AG04450 (cell line): ENCODE data around the gene SAMD11. TPM values are rescaled to one million over a fixed set of nuclear protein-coding genes. Genes with fewer than 3 reads are reported as not detected.
A peak's percentile ranks its signal among the peaks of the same experiment; 100 is the strongest.

Experiments used
- CTCF ChIA-PET: fragments of 300-600, 350-600 bp; formaldehyde crosslinking; extraction: SDS; loops from one replicate; lab custom pipeline; 2022; ENCODE audit warnings: antibody characterized with exemption, inconsistent platforms; lab: Charles Lee
- POLR2A ChIA-PET: fragments of 350-600 bp; formaldehyde crosslinking; extraction: SDS; loops from one replicate; lab custom pipeline; 2021; ENCODE audit warnings: antibody characterized with exemption, inconsistent platforms; lab: Yijun Ruan, JAX
- DNase-seq: peaks from one replicate; pipeline ENCODE4 v3.0.0-alpha.2; 2011; ENCODE audit warnings: low read depth, low spot score
- H3K27ac ChIP-seq: one replicate; pipeline ENCODE4 v1.5.1; 2012; ENCODE audit warnings: low read depth, low read length, control low read depth
- H3K27me3 ChIP-seq: one replicate; pipeline ENCODE4 v1.6.0; 2012; ENCODE audit warnings: low read length; ENCODE audit not compliant: control insufficient read depth, insufficient read depth
- H3K4me3 ChIP-seq: 2 replicates; pipeline ENCODE4 v1.5.1; 2011; ENCODE audit warnings: mild to moderate bottlenecking, low read depth, low read length, control low read depth
- H3K9me3 ChIP-seq: 2 replicates; pipeline ENCODE4 v1.5.1; 2012; ENCODE audit warnings: low read length; ENCODE audit not compliant: control insufficient read depth, insufficient read depth
- CTCF ChIP-seq: IDR thresholded peaks from 2 replicates; pipeline ENCODE4 v1.5.1; 2011; ENCODE audit warnings: low read depth, low read length, control low read depth, inconsistent platforms
- polyA plus RNA-seq: library from polyadenylated mRNA; depleted of rRNA; stranded (reverse); fragments of >200 nt; gene quantifications from 2 replicates; pipeline ENCODE4 v1.2.3, GENCODE V29; 2011

SAMD11 gene
- polyA plus RNA-seq, 1 experiment, result 1.6 TPM

GRCh38 chr1:912740-913301 is 10.9 kb upstream of the SAMD11 start:
- no peak overlapping the region for H3K4me3 ChIP-seq
- no peaks in the 10 kb centered on the region; the same call in 1 of the 2 replicates for H3K9me3 ChIP-seq
- ChIA-PET CTCF (no interaction called here), POLR2A (no interaction called here)
- no peak for DNase-seq
- peak; percentile 18; the same call in 1 of the 2 replicates for TF ChIP-seq CTCF
- H3K27me3 ChIP-seq, result peaks cover 2% of the 10 kb centered on the region
- no peak overlapping the region for H3K27ac ChIP-seq

GRCh38 chr1:913491-914130 is 10.1 kb upstream of the SAMD11 start:
- Histone ChIP-seq H3K27me3 (peaks cover 2% of the 10 kb centered on the region), H3K9me3 (no peaks in the 10 kb centered on the region; the same call in 1 of the 2 replicates), H3K27ac (no peak overlapping the region), H3K4me3 (no peak overlapping the region)
- POLR2A ChIA-PET, result no interaction called here
- TF ChIP-seq CTCF, result no peak
- CTCF ChIA-PET, result no interaction called here
- DNase-seq, result no peak

- Histone ChIP-seq H3K27me3 (peaks cover 2% of the 10 kb centered on the region), H3K9me3 (no peaks in the 10 kb centered on the region; the same call in 1 of the 2 replicates), H3K4me3 (no peak overlapping the region), H3K27ac (no peak overlapping the region)
- DNase-seq, result no peak
- ChIA-PET CTCF (interaction anchor here (1.1 kb wide), 1 partner anchor 9 kb away, joined by 4 read pairs; no protein-coding TSS in a partner anchor), POLR2A (interaction anchor here (0.7 kb wide), 1 partner anchor 237 kb away, joined by 3 read pairs; no protein-coding TSS in a partner anchor)
- no peak for TF ChIP-seq CTCF
These were observed 9.4 kb upstream of the SAMD11 start for GRCh38 chr1:914131-914890.

- Histone ChIP-seq H3K27me3 (peaks cover 2% of the 10 kb centered on the region), H3K9me3 (no peaks in the 10 kb centered on the region; the same call in 1 of the 2 replicates), H3K27ac (no peak overlapping the region), H3K4me3 (no peak overlapping the region)
- POLR2A ChIA-PET, result interaction anchor here (0.7 kb wide), 1 partner anchor 236 kb away, joined by 3 read pairs; no protein-coding TSS in a partner anchor
- no peak for DNase-seq
- no peak for TF ChIP-seq CTCF
- CTCF ChIA-PET, result interaction anchor here (1.1 kb wide), 1 partner anchor 10 kb away, joined by 4 read pairs; no protein-coding TSS in a partner anchor
These were observed 8.8 kb upstream of the SAMD11 start for GRCh38 chr1:914891-915280.
